Right lobe of liver (tissue), 6 donors: ENCODE results near the gene EML2. TPM values are rescaled to one million over a fixed set of nuclear protein-coding genes. Genes with fewer than 3 reads are reported as not detected.
A peak's percentile ranks its signal among the peaks of the same experiment; 100 is the strongest.

ENCODE experiments used
- ATAC-seq, 4 donors: fragments of 200-7000 bp; cut with Tn5 transposase; one replicate each; pipeline ENCODE4 v1.9.1; 2020; ENCODE audit warnings: mild to moderate bottlenecking in 4 of 4, moderate library complexity in 4 of 4
- DNase-seq, 3 donors: peaks; one replicate each; pipeline ENCODE4 v3.0.0-alpha.2; 2020
- H3K27ac ChIP-seq, 3 donors: fragments of 200-600 bp; one replicate each; pipeline ENCODE4 v1.8.0; 2022
- H3K27me3 ChIP-seq, 2 donors: fragments of 200-600 bp; one replicate each; pipeline ENCODE4 v1.8.0; 2022
- H3K36me3 ChIP-seq, 4 donors: fragments of 200-600 bp; sonication (generic) in 1 of 4; one replicate each; pipeline versions ENCODE4 v1.5.1 to v1.8.0; 2017 to 2022; ENCODE audit warnings: control low read depth in 1 of 4
- H3K4me1 ChIP-seq, 4 donors: fragments of 200-600 bp; sonication (generic) in 1 of 4; one replicate each; pipeline versions ENCODE4 v1.5.1 to v1.8.0; 2017 to 2022; ENCODE audit warnings: control low read depth in 1 of 4
- H3K4me3 ChIP-seq, 3 donors: fragments of 200-600 bp; one replicate each; pipeline ENCODE4 v1.8.0; 2022
- H3K9me3 ChIP-seq, 4 donors: fragments of 200-600 bp; sonication (generic) in 1 of 4; one replicate each; pipeline versions ENCODE4 v1.5.1 to v1.8.0; 2017 to 2022; ENCODE audit warnings: control low read depth in 1 of 4
- CTCF ChIP-seq, 4 donors: fragments of 200-600 bp in 3 of 4; fragments of 450-650 bp in 1 of 4; IDR thresholded peaks; one replicate each; pipeline versions ENCODE4 v1.5.1 to v1.8.0; 2016 to 2022; ENCODE audit warnings: antibody characterized with exemption in 4 of 4, mild to moderate bottlenecking in 2 of 4
- POLR2A ChIP-seq: fragments of 450-650 bp; IDR thresholded peaks from one replicate; pipeline ENCODE4 v1.6.1; 2017; ENCODE audit warnings: antibody characterized with exemption, mild to moderate bottlenecking
- WGBS: methylation state at CpG from one replicate; pipeline ENCODE4 v1.1.6; 2018; ENCODE audit warnings: low coverage, low lambda C conversion rate; ENCODE audit not compliant: insufficient coverage; ENCODE audit errors: missing lambda C conversion rate; 5-methylcytosine and 5-hydroxymethylcytosine counted together
- intact Hi-C, 2 donors: fragments of 100-400 bp; cut with DNase I; formaldehyde crosslinking; loops; one replicate each; pipeline versions ENCODE4 v1.11.2 to v1.14.1; 2022
- total RNA-seq, 6 experiments: library from RNA; depleted of rRNA in 2 of 6; stranded (reverse); fragments of >200 nt in 2 of 6; fragmentation: NEBNext Ultra II Directional in 3 of 6; extraction: Animal tissue kit (Norgen Biotek cat#: 25700) in 3 of 6; gene quantifications; one replicate each; pipeline versions ENCODE4 v1.1.0 to v1.2.4, GENCODE V29; 2016 to 2023
- donor health status: DM: no; HTN: yes; CAD: no.
- donor health status: DM: no; HTN: no; CAD: no.
- donor health status: DM: no; HTN: no; CAD: no.
- donor health status: DM: no; HTN: yes; CAD: no.
- donor health status: DM: no; HTN: yes; CAD: no.

Gene EML2
- total RNA-seq, 6 experiments from 2014 or later: 12.6 to 19.7 (median 13.8) TPM

- Histone ChIP-seq H3K4me1 (peaks cover 0 to 21% (median 11%) of the 10 kb centered on the region in 4 donors), H3K9me3 (no peaks in the 10 kb centered on the region), H3K36me3 (no peaks in the 10 kb centered on the region), H3K4me3 (peak overlapping the region in 2 of 3 donors; percentile 2 to 29), H3K27ac (no peak overlapping the region), H3K27me3 (peaks cover 0 to 4% of the 10 kb centered on the region in 2 donors)
- DNase-seq (peak; percentile 60 to 70 (median 69)), ATAC-seq (peak; percentile 5 to 65 (median 45))
- WGBS: 2% methylated on average over 20 of the region's 27 CpGs
- TF ChIP-seq CTCF (IDR thresholded peaks at IDR 0.05): no peak
- TF ChIP-seq POLR2A: no peak
- intact Hi-C loops: loop anchor here in 1 of 2 donors (10.0 kb wide), 1 partner anchor 121 kb away; no protein-coding TSS in a partner anchor
Observed at GRCh38 chr19:45645631-45646344, 6.6 kb upstream of the EML2 start.

DNA sequence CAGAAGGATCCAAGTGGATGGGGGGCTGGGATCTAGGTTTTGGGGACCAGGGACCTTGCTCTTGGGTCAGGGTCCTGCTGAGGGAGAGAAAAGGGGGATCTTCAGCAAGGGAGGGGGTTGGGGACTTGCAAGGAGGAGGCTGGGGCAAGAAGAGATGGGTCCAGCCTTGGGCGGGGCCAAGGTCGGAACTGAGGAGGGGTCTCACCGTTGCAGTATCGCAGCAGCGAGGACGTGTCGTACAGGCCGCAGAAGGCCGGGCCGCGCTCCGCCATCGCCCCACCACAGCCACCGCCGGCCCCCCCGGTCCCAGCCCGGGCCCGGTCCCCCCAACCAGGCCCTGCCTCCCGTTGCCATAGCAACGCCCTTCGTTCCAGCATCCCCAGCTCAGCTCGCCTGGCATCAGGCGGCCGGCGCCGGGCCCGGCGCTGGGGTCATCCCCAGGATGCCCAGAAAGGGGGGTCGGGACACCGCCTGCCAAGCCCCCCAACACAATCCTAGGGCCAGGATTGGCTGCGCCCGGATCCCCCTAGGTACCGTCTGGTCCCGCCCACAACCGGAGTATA is 6.0 kb upstream of the EML2 start:
- 0% methylated on average over 1 of the region's 35 CpGs for WGBS
- peak overlapping the region in 1 of 3 donors; percentile 29 for H3K4me3 ChIP-seq
- no peak overlapping the region for H3K27ac ChIP-seq
- TF ChIP-seq POLR2A (no peak), CTCF (IDR thresholded peaks at IDR 0.05) (no peak)
- no peak for ATAC-seq
- peak in 1 of 3 donors; percentile 54 for DNase-seq
- H3K4me1 ChIP-seq: peaks cover 0 to 21% (median 11%) of the 10 kb centered on the region in 4 donors
- H3K27me3 ChIP-seq: peaks cover 0 to 4% of the 10 kb centered on the region in 2 donors
- no peaks in the 10 kb centered on the region for H3K36me3 ChIP-seq
- intact Hi-C loops: loop anchor here in 1 of 2 donors (10.0 kb wide), 1 partner anchor 120 kb away; no protein-coding TSS in a partner anchor
- no peaks in the 10 kb centered on the region for H3K9me3 ChIP-seq

- Histone ChIP-seq H3K4me3 (no peak overlapping the region), H3K36me3 (no peaks in the 10 kb centered on the region), H3K4me1 (peaks cover 0 to 27% (median 15%) of the 10 kb centered on the region in 4 donors), H3K27me3 (peaks cover 0 to 4% of the 10 kb centered on the region in 2 donors), H3K9me3 (no peaks in the 10 kb centered on the region), H3K27ac (no peak overlapping the region)
- no peak for TF ChIP-seq CTCF (IDR thresholded peaks at IDR 0.05)
- no peak for TF ChIP-seq POLR2A
- 54% methylated on average over 8 of the region's 14 CpGs for WGBS
- ATAC-seq: no peak
- DNase-seq: no peak
- intact Hi-C loops: loop anchor here (5.0 to 10.0 kb wide), 3 partner anchors 37 to 119 kb away; partner anchors contain the start of gene GPR4 (in 1 of the 2)
Observed at GRCh38 chr19:45643927-45644771, 5.0 kb upstream of the EML2 start.
